Subcutaneous abdominal adipose tissue (tissue), 5 donors: ENCODE results near the gene NBL1.

ENCODE experiments used
- H3K27ac ChIP-seq: one replicate; pipeline ENCODE4 v1.7.0; 2013; ENCODE audit warnings: low read depth, mild to moderate bottlenecking, inconsistent platforms, low read length, moderate library complexity
- H3K27me3 ChIP-seq, 5 donors: one replicate each; pipeline ENCODE4 v1.7.0; 2013; ENCODE audit warnings: low read length in 5 of 5, inconsistent platforms in 1 of 5; ENCODE audit not compliant: control insufficient read depth in 5 of 5, insufficient read depth in 4 of 5
- H3K36me3 ChIP-seq, 5 donors: one replicate each; pipeline ENCODE4 v1.7.0; 2013; ENCODE audit warnings: low read length in 5 of 5; ENCODE audit not compliant: control insufficient read depth in 5 of 5, insufficient read depth in 5 of 5
- H3K4me1 ChIP-seq, 5 donors: one replicate each; pipeline ENCODE4 v1.7.0; 2013; ENCODE audit warnings: low read length in 5 of 5, mild to moderate bottlenecking in 3 of 5, moderate library complexity in 1 of 5; ENCODE audit not compliant: control insufficient read depth in 5 of 5, insufficient read depth in 5 of 5
- H3K4me3 ChIP-seq, 5 donors: one replicate each; pipeline ENCODE4 v1.7.0; 2013; ENCODE audit warnings: low read length in 5 of 5, low read depth in 1 of 5
- H3K9ac ChIP-seq, 5 donors: one replicate each; pipeline ENCODE4 v1.7.0; 2013; ENCODE audit warnings: low read length in 5 of 5, mild to moderate bottlenecking in 4 of 5, moderate library complexity in 3 of 5
- H3K9me3 ChIP-seq, 5 donors: one replicate each; pipeline ENCODE4 v1.7.0; 2013; ENCODE audit warnings: low read length in 5 of 5; ENCODE audit not compliant: control insufficient read depth in 5 of 5
- donor health status: healthy.
- donor health status: healthy.
- donor health status: healthy.
- donor health status: healthy.
- donor health status: healthy.

Gene NBL1

DNA sequence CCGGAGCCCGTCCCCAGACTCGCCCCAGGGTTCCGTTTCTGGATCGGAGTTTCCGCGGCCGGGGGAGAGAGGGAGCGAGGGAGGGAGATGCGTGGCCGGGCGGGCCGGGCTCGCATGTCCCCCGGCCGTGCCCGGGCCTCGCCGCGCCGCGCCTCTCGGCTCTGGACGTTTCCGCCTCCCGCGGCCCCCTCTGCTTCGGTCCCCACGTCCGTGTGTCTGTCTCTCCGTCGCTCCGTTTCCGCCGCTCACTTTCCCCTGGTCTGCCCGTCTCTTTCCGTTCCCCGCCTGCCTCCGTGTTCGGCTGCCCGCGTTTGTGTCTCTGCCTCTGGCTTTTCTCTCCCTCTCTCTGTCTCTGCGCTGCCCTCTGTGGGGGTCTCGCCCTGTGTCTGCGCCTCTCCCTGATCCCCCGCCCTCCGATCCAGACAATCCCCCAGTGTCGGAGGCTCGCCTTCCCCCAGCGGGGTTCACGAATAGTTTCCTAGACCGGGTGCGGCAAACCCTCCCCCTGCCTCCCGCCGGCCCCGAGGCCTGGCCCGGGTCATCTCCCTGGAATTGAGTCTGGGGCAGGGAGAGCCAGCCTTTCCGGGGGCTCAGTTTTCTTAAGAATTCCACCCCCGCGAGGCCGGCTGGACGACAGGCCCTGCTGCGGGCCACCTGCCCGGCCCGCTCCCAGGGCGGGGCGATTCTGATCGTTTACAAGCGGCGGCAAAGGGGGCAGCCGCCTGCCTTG, 735 bp downstream of the NBL1 start:
- H3K9ac ChIP-seq = peak overlapping the region in 4 of 5 donors; percentile 85 to 96 (median 92)
- H3K27ac ChIP-seq = peak overlapping the region; percentile 94
- H3K36me3 ChIP-seq = no peaks in the 10 kb centered on the region
- no peaks in the 10 kb centered on the region for H3K9me3 ChIP-seq
- no peaks in the 10 kb centered on the region for H3K27me3 ChIP-seq
- H3K4me1 ChIP-seq = peaks cover 7 to 57% (median 48%) of the 10 kb centered on the region in 5 donors
- H3K4me3 ChIP-seq = peak overlapping the region; percentile 77 to 94 (median 94)

DNA sequence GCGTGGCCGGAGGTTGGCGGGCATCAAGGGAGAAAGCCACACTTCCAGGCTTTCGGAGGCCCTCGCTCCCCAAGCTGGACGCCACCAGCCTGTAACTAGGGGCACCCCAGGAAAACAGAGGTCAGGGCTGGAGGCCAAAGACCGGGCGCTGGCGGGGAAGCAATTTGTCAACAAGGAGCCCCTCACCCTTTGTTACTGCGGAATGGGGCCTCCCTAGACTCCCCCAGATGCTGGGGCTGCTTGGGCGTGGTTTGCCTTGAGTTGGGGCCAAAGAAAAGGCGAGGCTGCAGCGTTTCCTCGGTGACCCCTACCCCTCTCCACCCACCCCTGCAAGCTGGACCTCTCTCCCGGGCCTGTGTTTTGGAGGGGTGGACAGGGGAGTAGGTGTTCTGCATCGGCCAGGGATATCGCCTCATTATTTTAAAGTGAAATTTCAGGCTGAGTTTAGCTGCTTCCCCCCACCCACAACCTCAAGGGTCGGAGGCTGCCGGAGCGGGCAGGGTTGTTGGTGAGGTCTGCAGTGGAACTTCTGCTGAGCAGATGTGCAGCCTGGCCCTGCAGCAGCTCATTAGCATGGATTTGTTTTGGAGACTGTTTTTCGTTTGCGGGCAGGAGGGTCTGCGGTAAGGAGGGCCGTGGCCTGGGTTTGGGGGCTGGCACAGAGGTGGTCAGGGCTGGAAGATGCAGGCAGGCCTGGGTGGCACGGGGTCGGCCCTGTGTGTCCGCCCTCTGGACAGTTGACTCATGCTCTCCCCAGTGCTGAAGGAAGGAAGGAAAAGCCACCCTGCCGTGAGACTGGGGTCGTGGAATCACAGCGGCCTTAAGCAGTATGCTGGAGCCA, 1.5 kb downstream of the NBL1 start:
- Histone ChIP-seq H3K36me3 (no peaks in the 10 kb centered on the region), H3K4me3 (peak overlapping the region; percentile 76 to 94 (median 94)), H3K4me1 (peaks cover 9 to 60% (median 56%) of the 10 kb centered on the region in 5 donors), H3K27ac (peak overlapping the region; percentile 94), H3K9ac (peak overlapping the region in 4 of 5 donors; percentile 85 to 96 (median 92)), H3K9me3 (no peaks in the 10 kb centered on the region), H3K27me3 (no peaks in the 10 kb centered on the region)

DNA sequence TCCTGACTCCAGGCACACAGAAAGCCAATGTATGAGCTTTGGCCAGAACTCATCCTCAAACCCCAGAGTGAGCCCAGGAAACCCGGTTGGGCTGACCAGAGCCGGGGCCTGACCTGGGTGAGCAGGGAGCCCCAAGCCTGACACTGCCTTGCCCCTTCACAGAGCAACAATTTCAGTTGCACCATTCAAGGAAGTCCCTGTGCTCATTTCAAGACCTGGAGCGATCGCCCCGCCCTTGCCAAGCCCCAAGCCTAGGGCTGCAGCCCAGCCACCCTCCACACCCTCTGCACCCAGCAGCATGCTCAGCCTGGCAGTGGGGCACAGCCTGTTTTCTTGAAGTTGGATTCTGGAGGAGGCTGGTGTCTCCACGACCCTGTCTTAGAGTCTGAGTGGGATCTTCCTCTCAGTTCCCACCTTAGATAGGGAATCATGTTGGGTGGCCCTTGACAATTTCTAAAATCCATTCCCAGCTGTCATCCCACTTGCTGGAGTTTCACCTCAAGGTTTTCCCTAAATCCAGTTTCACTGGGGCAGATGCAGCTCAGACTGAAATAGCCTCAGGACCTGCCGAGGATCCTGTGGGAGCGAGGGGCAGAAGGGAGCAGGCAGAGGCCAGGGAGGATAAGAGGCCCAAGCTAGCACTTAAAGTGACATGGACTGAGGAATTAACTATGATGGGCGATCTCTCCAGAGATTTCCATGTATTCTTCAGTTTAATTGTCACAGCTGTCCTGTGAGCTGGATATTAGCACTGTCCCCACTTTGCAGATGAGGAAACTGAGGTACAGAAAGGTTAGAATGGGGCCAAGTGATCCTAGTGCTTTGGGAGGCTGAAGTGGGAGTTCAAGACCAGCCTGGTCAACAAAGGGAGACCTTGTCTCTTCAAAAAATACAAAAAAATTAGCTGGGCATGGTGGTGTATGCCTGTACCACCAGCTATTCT, 2.5 kb downstream of the NBL1 start:
- Histone ChIP-seq H3K27ac (peak overlapping the region; percentile 94), H3K4me1 (peaks cover 14 to 68% (median 64%) of the 10 kb centered on the region in 5 donors), H3K4me3 (peak overlapping the region in 4 of 5 donors; percentile 88 to 94 (median 94)), H3K27me3 (no peaks in the 10 kb centered on the region), H3K9ac (peak overlapping the region in 1 of 5 donors; percentile 4), H3K36me3 (no peaks in the 10 kb centered on the region), H3K9me3 (no peaks in the 10 kb centered on the region)

DNA sequence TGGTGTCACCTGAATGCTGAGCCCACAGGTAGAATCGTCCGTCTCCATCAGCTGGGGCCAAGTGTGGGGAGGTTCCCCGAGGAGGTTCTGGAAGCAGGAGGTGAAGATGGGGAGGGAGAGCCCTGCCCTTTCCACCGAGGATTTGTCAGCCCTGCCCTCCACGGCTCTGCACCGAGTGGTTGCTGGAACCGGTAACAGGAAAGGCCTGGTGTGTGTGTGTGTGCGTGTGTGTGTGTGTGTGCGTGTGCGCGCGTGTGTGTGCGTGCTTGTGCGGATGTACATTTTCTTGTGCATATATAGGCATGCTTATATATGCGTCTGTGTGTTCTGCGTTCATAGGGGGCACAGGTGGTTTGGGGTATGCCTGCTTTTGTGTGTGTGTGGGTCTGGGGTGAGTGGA, 3.5 kb downstream of the NBL1 start:
- no peaks in the 10 kb centered on the region for H3K9me3 ChIP-seq
- H3K9ac ChIP-seq = peak overlapping the region in 3 of 5 donors; percentile 4 to 52 (median 28)
- no peaks in the 10 kb centered on the region for H3K36me3 ChIP-seq
- peaks cover 14 to 74% (median 68%) of the 10 kb centered on the region in 5 donors for H3K4me1 ChIP-seq
- H3K4me3 ChIP-seq = peak overlapping the region in 3 of 5 donors; percentile 8 to 29 (median 14)
- no peaks in the 10 kb centered on the region for H3K27me3 ChIP-seq
- H3K27ac ChIP-seq = peak overlapping the region; percentile 94

DNA sequence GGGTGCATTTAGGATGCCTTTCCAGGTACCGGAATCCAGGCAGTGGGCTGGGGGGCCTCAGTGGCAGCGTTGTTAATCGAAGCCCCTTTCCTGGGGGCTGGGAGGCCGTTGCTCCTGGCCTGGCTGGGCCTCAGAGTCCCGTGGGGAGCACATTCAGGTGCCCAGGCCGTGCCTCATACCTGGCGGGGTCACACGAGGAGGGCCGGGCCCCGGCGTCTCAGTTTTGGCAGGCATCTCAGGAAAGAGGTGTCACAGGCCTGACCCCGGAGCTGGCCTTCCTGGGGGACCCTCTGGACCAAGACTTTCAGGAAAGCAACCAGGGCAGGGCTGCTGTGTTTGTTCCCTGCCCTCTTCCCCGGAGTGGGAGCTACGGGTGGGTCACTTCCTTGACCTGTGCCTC, 4.1 kb downstream of the NBL1 start:
- Histone ChIP-seq H3K36me3 (no peaks in the 10 kb centered on the region), H3K4me3 (peak overlapping the region in 2 of 5 donors; percentile 8 to 11), H3K27ac (peak overlapping the region; percentile 72), H3K9ac (peak overlapping the region in 2 of 5 donors; percentile 28 to 52), H3K4me1 (peaks cover 12 to 73% (median 66%) of the 10 kb centered on the region in 5 donors), H3K9me3 (no peaks in the 10 kb centered on the region), H3K27me3 (no peaks in the 10 kb centered on the region)

DNA sequence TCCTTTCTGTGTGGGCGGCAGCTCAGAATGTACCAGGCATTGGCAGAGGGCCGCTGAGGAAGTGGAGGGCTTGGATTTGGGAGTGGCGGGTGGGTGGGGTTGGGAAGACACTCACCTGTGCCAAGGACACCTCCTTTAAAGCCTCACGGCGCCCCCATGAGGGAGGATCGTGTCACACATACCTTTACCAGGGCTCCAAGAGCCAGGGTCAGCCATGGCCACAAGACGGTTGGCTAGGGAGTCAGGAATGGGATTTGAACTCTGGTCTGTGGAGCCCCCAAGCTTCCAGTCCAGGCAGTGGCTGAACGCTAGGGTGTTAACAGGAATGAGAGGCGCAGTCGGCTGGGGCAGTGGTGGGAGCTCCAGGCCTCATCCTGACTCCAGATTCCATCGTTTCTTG, 4.6 kb downstream of the NBL1 start:
- no peak overlapping the region for H3K4me3 ChIP-seq
- peak overlapping the region; percentile 72 for H3K27ac ChIP-seq
- H3K4me1 ChIP-seq = peaks cover 10 to 71% (median 66%) of the 10 kb centered on the region in 5 donors
- no peak overlapping the region for H3K9ac ChIP-seq
- no peaks in the 10 kb centered on the region for H3K9me3 ChIP-seq
- H3K36me3 ChIP-seq = no peaks in the 10 kb centered on the region
- H3K27me3 ChIP-seq = no peaks in the 10 kb centered on the region

DNA sequence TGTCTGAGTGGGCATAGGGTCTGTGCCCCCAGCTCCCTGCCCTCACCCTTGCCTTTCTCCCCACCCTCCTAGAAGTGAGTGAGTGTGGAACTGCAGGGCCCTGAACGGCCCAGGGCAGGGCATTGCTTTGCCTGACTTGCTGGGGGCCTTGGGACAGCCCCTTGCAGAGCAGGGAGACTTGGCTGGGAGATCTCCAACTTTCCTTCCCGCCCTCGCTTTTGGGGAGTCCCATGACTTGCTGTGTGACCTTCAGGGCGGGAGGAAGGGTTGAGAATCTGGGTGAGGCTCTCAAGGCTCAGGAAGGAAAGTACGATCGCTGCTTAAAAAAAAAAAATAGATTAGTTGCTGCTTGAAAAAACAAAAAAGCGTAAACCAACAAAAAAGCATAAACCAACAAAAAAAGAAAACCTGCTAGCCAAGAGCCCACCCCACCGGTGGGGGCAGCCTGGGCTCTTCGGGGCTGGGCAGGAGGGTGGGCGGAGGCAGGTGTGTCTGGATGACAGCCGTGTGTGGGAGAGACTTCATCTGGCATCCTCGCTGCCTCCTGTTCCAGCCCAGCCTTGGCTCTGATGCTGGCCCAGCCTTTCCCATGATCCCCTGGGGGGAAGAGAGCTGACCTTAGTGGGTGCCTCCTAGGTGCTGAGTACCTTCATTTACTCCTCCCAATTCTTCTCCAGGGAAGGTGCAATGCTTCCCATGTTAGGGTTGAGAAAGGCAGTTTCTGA, 6.5 kb downstream of the NBL1 start:
- Histone ChIP-seq H3K9me3 (no peaks in the 10 kb centered on the region), H3K4me3 (peak overlapping the region in 4 of 5 donors; percentile 12 to 27 (median 16))

DNA sequence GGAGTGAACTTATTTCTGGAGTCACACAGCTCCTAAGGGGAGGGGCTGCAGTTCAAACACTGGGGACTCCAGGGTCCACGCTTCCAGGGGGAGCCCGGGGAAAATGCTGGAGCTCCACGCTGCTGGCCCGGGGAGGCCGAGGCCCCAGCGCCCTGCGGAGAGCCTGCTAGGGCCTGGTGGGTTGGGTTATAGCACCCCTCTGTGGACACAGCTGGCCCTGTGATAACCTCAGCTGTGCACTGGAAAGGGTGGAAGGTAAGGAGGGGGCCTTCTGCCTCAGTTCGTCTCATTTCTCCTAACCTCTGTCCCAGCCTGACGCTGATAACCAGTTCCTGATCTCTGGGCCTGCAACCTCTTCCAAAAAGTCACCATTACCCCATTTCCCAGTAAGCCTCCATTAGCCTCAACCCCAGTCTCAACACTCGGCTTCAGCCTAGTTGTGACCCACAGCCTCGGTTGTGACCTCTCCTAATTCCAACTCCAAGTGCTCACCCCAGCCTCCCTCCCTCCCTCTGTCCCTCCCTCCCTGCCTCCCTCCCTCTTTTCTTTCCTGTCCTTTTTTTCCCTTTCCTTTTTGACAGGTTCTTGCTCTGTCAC, 7.1 kb downstream of the NBL1 start:
- Histone ChIP-seq H3K27ac (peak overlapping the region; percentile 81), H3K4me1 (peaks cover 9 to 66% (median 53%) of the 10 kb centered on the region in 5 donors), H3K36me3 (peaks cover 0 to 12% (median 11%) of the 10 kb centered on the region in 5 donors), H3K9ac (peak overlapping the region; percentile 5 to 70 (median 48)), H3K9me3 (no peaks in the 10 kb centered on the region), H3K4me3 (peak overlapping the region in 4 of 5 donors; percentile 12 to 27 (median 16)), H3K27me3 (no peaks in the 10 kb centered on the region)

More for the DNA sequence above, 6.5 kb downstream of the NBL1 start:
- Histone ChIP-seq H3K4me1 (peaks cover 10 to 68% (median 59%) of the 10 kb centered on the region in 5 donors), H3K27me3 (no peaks in the 10 kb centered on the region), H3K27ac (peak overlapping the region; percentile 81), H3K9ac (peak overlapping the region; percentile 5 to 70 (median 48)), H3K36me3 (peaks cover 0 to 9% (median 6%) of the 10 kb centered on the region in 5 donors)
